ENCODE results near the gene FAM89A.

The FAM89A gene

DNA sequence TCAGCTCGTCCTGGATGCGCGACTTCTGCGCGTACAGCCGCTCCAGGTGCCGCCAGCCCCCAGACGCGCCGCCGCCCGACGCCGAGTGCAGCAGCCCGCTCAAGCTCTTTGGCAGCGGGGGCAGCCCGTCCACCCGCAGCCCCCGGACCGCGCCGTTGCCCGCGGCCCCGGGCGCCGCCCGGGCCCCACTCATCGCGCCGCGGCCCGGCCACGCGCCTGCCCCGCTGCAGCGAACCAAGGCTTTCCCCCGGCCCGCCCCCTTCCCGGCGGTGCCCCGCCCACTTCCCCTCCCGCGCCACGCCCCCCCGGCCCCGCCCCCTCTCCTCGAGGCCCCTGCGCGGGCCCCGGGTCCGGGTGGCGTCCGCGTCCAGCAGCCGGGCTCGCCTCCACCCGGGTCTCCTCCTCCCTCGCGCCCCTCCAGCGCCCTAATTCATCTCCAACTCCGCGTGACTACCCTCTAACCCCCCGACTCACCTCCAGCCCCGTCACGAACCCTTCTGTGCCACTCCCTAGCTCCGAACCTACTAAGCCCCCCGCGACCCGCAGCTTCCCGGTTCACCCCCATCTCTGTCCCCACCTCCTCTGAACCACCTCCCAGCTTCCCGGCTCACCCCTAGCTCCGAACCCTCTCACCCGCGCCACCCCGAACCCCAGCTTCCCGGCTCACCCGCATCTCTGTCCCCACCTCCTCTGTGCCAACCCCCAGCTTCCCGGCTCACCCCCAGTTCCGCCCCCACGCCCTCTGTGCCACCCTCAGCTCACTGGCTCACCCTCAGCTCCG, at the start of gene FAM89A:
FAM89A (minus strand) TSS at position 236 of the 781 bp plus-strand sequence; CDS start at position 193, 43 bp downstream.
- DNase-seq (ENCODE audit: low spot score) = peak; percentile 12

DNA sequence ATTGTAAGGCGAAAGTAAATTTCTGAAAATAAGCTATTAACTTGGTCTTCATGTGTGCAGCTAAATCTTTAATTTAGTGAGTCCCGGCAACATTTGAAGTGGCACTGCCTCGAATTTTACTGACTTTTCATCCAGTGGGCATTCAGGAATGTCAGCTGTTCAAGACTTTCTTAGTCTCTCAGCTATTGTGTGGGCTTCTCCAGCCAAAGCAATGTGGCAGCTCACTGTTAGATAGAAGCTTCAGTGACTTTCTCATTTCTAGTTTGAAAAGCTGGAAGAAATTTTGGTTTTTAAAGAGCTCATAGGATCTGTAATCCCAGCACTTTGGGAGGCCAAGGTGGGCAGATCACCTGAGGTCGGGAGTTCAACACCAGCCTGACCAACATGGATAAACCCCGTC, 44.3 kb upstream of the FAM89A start:
- no peak for DNase-seq (ENCODE audit: low spot score)

DNA sequence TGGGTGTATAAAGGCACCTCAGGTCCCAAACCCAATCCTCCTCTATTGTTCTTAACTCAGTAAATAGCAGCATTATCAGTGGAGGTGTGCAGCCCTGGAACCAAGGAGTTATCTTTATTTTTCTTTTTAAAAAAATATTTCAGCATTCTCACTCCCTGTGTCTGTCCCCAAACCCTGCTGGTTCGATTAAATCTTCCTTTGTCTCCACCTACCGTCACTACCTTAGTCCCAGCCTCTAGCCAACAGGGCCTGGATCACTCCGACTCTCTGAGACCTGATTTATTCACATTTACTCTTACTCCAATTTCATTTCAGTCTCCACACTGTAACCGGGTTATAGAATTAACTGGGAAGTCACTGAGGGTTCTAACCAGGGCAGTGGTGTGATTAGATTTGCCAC, 39.1 kb upstream of the FAM89A start:
- DNase-seq (ENCODE audit: low spot score) = no peak

DNA sequence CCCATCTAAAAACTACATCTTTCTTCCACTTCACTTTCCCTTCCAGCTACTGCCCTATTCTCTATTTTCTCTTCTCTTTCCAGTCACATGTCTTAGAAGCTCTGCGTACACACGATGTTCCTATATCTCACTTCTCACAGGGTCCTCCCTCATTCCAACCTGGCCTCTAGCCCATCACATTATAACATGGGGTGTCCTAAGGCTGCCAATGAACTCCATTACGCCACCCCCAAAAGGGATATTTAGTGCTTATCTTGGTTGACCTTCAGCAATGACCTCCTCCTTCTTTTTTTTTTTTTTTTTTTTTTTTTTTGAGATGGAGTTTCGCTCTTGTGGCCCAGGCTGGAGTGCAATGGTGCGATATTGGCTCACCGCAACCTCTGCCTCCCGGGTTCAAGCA, 38.2 kb upstream of the FAM89A start:
- DNase-seq (ENCODE audit: low spot score) = no peak

DNA sequence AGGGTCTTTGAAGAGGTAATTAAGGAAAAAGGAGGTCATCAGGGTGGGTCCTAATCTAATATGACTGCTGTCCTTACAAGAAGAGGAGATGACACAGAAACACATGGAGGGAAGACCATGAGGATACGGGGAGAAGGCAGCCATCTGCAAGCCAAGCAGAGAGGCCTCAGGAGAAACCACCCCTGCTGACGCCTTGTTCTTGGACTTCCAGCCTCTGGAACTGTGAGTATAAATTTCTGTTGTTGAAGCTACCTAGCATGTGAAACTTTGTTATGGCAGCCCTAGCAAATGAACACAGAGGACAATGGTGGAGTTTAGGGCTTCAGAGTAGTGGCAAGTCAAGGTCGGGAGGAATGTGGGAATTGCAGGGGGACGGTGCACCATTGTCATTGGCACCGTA, 36.7 kb upstream of the FAM89A start:
- no peak for DNase-seq (ENCODE audit: low spot score)

DNA sequence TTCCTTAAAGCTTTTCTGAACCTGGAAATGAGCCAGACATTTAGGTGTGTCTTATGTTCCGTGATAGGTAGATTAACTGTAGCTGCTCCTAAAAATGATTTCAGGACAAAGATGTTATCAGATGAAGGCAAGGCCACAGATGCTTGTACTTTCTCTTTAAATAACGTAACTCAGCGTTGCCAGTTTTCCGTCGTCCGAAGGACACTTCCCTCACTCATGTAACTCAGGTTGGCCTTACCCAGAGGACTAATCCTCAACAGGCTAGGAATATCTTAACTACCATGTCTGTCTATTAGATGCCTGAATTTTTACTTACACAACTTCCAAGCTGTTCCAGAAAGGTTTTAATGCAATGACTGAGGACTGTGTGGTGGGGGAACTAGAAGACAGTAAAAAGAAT, 35.4 kb upstream of the FAM89A start:
- DNase-seq (ENCODE audit: low spot score) = no peak

DNA sequence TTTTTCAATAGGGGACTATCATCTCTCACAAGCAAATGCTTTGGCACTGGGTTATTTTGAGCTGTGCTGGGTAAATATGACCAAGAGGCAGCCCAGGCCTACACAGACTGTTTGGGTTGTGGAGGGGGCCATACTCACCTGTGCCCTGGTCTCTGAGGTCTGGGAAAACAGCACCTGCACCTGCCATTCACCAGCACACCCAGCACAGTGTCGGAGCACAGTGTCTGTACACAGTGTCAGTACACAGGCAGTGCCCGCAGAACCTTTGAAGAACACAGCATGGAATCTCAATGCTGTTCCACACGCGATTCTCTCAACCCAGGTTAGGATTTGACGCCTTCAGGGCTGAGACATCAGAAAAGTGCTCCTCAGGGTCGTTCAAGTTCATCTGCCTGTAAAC, 35.0 kb upstream of the FAM89A start:
- no peak for DNase-seq (ENCODE audit: low spot score)

DNA sequence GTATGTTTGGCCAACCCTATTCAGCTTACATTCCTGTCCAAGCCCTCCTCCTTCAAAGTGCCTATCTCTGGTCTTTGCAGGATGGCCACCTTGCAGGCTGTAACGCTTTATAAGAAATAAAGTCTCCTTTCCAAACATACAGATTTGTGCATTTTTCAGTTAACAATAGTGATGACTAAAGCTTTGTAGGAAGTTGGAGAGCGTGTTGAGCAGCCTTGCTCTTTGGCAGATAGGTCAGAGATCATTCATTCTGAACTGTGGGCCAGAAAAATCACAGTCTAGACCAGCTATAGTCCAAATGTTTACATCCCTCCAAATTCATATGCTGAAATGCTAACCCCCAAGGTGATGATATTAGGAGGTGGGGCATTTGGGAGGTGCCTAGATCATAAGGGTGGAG, 34.0 kb upstream of the FAM89A start:
- DNase-seq (ENCODE audit: low spot score) = no peak

DNA sequence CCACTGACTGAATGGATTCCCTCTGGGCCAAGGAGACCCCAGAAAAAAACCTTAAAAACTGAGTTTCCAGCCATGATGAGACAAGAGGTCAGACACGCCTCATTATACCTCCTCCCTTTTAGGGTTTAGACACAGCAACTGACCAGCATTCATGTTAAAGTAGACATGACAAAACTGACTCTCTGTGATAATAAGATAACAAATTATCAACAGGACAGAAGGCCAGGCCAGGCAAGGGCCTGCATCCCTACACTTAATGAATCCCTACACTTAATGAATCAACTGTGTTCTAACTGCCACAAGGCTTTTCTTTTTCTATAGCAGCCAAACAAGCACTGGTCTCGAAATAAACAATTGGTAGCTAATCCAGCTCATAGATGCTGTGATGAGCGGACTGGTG, 33.3 kb upstream of the FAM89A start:
- DNase-seq (ENCODE audit: low spot score) = no peak

DNA sequence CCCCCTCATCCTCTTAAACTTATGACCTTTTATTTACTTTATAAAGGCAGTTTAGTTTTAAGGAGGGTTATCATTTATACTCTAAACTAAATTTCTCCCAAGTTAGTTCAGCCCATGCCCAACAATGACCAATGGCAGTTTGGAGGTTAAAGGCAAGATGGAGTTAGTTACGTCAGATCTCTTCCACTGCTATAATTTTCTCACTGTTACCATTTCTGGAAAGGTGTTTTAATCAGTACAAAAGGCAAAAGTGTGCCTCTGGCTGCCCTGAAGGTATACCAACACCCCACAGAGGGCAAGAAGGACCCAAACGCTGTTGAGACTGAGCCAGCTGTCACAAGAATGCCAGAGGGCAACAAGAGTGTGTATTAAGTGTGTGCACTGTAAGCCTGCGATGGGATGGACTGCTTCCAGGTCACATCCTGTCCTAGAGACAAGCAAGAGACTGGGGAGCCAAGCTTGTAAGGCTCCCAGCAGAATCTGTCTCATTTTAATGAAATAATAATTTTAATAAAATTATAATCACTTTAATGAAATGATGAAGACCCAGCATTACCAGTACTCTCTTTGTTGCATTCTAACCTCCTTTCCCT, 32.5 kb upstream of the FAM89A start:
- no peak for DNase-seq (ENCODE audit: low spot score)

DNA sequence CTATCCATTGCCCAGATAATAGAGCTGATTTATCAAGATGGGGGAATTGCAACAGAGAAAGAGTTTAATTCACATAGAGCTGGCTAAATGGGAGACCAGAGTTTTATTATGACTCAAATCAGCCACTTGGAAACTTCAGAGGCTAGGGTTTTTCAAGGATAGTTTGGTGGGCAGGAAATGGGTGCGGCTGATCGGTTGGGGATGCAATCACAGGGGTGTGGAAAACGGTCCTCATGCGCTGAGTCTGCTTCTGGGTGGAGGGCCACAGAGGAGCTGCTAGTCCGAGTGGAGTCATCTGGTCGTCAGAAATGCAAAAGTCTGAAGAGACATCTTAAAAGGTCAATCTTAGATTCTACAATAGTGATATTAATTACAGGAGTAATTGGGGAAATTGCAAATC, 32.0 kb upstream of the FAM89A start:
- DNase-seq (ENCODE audit: low spot score) = no peak

DNA sequence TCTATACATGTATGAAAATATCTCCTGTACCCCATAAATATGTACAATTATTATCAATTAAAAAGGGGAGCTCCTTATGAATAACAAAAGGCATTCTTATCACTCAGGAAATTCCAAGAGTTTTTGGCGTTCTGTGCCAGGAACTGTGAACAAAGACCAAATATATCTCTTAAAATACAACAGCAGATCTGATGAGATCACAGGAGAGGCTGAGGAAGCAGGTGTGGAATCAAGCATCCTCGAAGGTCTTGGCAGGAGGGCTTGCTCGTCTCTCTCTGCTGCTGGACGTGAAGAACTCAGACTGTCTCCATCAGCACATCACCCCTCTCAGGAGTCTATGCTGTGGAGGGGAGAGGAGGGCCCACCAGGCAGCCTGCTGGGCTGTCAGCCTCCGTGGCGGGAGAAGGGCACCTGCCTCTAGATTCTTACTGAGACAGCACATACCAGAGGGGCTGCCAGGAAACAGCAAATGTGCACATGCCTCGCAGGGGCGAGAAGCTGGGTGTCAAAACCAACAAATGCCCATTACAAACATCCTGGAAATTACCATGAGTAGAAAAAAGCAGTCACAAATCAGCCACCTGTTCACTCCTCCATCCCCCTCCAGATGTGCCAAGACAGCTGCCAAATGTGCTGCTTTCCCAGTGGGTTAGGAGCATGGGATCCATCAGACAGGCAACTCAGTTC, 30.8 kb upstream of the FAM89A start:
- DNase-seq (ENCODE audit: low spot score) = no peak

DNA sequence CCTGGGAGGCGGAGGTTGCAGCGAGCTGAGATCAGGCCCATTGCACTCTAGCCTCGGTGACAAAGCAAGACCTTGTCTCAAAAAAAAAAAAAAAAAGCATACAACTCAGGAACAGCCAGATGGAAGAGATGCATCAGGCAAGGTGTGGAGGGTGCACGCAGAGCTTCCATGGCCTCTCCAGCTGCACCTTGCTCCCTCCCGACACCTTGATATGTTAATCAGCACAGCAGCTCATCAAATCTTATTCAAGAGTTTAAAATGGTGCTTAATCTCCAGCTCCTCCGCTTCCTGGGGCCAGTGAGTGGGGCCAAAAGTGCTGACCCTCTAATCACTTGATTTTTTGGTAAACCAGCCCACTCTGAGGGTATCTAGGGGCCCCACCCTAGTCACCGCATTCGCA, 29.3 kb upstream of the FAM89A start:
- no peak for DNase-seq (ENCODE audit: low spot score)

DNA sequence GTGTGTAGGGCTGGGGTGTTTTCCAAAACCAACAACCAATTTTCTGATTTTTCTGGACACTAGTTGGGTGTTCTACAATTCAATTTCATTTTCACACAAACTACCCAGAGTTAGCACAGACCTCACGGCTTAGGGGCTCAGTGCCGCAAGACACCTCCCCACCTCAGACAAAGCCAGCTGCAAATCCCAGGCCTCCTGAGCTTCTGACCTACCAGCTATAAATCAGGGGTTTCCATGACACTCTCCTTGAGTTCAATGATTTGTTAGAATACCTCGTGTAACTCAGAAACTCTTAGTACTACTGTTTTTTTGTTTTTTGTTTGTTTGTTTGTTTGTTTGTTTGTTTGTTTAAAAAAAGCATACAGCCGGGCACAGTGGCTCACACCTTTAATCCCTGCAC, 28.7 kb upstream of the FAM89A start:
- DNase-seq (ENCODE audit: low spot score) = no peak

DNA sequence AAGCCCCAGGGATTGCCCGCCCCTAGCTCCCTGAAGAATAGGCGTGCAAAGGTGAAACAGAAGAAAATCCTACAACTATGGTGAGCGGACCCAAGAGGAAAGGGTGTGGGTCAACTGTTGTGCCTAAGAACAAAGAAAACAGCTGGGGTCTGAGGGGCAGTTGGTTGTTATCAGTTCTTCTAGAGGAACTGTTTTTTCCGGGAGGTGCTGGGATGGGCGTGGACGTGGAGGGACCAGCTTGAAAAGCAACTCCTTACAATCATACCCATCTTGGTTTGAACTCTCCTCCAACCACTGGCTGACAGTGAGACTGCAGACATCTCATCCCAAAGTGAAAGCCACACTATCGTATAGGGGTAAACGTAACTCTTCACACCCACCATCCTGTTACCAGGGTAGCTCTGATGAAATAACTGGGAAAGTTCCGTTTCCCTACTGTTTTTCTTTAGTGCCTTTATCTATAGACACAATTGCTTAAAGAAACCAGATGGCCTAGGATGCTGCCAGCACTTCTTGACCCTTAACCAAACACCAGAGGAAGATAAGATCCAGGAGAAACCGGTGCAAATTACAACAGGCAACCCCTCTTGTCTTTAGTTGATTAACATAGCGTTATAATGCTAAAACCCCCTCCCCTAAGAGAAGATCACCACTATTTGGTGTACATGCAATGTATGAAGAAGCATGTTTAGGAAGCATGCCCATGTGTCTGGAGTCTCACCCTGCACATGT, 25.6 kb upstream of the FAM89A start:
- no peak for DNase-seq (ENCODE audit: low spot score)

DNA sequence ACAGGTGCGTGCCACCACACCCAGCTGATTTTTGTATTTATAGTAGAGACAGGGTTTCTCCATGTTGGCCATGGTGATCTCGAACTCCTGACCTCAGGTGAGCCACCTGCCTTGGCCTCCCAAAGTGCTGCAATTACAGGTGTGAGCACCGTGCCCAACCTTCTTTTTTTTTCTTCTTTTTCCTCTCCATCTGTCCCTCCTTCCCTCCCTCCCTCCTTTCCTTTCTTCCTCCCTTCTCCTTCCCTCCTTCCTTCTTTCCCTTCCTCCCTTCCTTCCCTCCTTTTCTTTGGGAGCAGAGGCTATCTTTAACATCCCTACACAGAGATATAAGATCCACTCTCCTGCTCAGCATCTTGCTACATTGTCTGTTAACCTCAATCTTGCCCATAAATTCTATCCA, 24.4 kb upstream of the FAM89A start:
- no peak for DNase-seq (ENCODE audit: low spot score)

DNA sequence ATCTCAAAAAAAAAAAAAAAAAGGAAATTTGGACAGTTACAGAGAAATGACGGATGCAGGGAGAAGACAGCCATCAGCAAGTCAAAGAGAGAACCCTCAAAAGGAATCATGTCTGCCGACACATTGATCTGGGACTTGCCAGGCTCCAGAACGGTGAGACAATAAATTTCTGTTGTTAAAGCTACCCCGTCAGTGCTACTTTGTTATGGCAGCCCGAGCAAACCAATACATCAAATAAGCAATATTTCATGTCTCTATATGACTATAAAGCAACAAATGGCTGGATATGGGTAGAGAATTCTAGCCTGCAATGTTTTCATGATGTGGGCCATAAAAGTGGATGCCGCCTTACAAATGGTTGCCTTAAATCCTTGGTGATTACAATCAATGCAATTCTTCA, 23.3 kb upstream of the FAM89A start:
- no peak for DNase-seq (ENCODE audit: low spot score)

DNA sequence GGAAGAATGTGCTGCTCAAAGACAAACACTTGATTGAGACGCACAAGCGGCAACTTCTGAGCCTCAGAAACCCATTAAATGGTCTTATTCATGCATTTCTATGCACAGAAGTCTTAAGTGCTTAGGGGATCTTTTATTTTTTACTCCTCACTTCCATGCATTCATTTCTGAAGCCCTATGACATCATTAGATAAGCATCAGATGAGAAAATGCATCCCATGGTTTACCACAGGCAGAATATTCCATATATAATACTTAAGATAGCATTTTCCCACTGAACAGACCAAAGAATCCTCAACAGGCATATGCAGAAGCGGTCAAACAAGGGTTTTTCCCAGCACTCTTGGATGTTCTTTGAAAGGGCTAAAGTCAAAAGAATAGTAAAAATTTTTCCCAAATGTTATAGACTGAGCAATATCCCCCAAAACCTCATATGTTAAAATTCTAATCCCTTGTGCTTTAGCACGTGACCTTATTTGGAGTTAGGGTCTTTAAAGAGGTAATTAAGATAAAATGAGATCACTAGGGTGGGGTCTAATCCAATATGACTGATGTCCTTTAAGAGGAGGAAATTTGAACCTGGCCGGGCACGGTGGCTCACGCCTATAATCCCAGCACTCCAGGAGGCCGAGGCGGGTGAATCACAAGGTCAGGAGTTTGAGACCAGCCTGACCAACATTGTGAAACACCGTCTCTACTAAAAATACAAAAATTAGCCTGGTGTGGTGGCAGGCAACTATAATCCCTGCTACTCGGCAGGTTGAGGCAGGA, 22.6 kb upstream of the FAM89A start:
- DNase-seq (ENCODE audit: low spot score) = no peak

DNA sequence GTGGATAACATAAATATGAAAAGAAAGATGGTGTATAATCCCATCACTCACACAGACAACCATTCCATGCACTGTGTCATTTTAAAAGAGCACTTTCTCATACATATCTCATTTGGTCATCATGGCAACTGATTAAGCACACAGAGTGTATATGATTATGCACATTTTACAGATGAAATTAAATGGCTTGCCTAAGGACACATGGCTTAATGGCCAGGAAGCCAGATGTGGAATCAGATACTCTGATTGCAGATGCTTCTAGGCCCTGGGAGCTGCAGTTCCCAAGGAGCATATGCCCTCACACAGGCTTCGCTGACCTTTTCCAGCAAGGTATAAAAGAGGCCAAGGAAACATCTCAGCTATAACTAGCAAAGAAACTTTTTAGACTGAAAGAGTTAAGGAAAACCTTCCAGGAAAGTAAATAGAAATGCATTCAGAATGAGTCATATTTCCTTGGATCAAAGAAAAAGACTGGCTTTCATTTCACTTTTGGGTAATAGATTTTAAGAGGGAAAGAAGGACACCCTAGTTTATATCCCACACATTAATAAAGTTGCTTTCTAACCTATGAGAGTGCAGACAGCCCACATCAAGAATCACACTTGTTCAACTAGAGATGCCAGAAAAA, 19.6 kb upstream of the FAM89A start:
- peak; percentile 36 for DNase-seq (ENCODE audit: low spot score)

DNA sequence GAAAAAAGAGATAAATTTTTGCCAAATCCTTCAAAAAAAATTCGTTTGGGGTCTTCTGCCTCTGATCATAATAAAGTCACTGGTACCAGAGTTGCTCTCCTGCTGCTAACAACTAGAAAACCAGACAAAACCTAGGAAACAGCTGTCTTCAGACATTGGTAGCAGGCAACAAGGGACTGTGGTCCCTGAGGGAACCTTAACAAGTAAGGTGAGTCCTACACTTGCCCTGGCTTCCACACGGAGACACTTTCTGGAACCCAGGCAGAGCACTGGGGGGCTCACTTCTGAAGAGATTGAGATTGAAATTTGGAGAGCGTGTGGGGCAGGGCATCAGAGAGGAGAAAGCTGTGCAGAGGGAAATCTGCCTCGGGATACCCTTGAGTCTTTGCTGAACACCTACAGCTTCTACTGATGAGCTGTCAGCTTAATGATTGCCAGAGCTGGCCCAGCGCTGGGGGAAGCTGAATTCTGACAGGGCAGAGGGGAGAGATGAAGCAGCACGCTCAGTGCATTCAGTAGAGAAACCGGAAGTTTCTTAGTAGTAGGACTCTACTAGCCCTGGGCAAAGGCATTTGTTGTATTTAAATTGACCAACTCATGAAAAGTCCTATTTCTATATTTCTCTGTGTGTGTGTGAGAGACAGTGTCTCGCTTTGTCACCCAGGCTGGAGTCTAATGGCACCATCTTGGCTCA, 18.5 kb upstream of the FAM89A start:
- DNase-seq (ENCODE audit: low spot score) = no peak

DNA sequence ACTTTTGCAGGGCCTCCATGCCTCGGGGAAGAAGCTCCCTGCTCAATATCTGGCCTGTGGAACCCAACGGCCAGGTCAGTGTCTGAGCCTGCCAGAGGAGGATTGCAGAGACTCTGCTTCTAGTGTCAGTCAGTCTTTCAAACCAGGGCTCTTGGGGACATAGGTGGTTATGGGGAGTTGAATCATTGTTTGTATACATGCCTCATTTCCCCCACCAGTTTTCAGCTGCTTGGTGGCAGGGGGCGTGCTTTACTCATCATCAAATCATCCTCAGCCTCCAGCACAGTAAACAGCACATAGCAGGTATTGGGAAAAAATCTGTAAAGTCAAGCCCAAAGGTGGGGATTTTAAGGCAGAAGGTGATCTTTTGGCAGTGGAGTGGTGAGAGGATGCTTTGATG, 17.4 kb upstream of the FAM89A start:
- DNase-seq (ENCODE audit: low spot score) = no peak

Data from SW480 (cell line).